ENCODE measurements around the gene AGO3. TPM values are rescaled to one million over a fixed set of nuclear protein-coding genes. Genes with fewer than 3 reads are reported as not detected.
"Not testable (repeated sequence)": the region's sequence is repeated elsewhere in the genome, so short reads cannot be mapped to it uniquely, and the experiment has no call there.

Gene AGO3
- total RNA-seq, 1 experiment from 2014 or later: 28.5 TPM

DNA sequence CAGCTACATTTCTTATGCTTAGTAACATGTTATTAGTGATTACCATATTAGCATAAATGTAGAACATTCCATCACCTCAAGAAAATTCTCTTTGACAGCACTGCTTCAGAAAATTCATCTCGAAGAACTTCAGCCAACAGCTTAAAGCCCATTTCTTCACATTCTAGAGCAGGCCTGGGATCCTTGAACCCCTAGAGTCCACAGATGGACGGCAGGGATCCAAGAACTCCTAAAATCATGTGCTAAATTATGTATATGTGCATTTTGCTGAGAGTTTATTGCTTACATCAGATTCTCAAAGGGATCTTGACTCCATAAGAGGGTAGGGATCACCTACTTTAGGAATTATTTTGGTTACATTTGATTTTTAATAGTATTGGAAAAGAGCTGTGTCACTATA, 76.8 kb downstream of the AGO3 start:
- Histone ChIP-seq H3K4me3 (ENCODE audit: insufficient read depth, low read depth, low read length) (no peak overlapping the region), H3K36me3 (replicated peaks; ENCODE audit: control insufficient read depth, insufficient read depth, low read length) (no peaks in the 10 kb centered on the region; the same call in 1 of the 2 replicates), H3K27me3 (ENCODE audit: control insufficient read depth, insufficient read depth, low read length) (no peaks in the 10 kb centered on the region)
- DNase-seq: no peak

DNA sequence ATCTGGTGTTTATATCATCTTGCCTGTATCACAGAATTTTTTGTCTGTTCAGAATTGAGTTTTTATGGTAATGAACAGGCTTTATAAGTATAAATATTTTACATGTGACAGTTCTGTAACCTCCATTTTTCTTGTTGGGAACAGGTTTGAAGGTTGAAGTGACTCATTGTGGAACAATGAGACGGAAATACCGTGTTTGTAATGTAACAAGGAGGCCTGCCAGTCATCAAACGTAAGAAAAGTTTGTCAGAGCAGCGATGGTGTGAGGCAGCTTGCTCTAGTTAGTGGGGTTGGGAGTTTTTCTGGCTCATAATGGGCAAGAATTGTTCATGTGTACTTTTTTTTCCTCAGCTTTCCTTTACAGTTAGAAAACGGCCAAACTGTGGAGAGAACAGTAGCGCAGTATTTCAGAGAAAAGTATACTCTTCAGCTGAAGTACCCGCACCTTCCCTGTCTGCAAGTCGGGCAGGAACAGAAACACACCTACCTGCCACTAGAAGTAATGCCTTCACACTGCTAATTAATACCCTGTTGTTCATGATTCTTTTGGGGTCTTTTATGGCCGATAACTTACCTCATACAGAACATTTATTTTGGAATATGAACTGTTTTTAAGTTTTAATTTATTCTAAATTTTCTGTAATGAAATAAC, 77.8 kb downstream of the AGO3 start:
- Histone ChIP-seq H3K4me3 (ENCODE audit: insufficient read depth, low read depth, low read length) (no peak overlapping the region), H3K27me3 (ENCODE audit: control insufficient read depth, insufficient read depth, low read length) (no peaks in the 10 kb centered on the region), H3K36me3 (replicated peaks; ENCODE audit: control insufficient read depth, insufficient read depth, low read length) (no peaks in the 10 kb centered on the region; the same call in 1 of the 2 replicates)
- no peak for DNase-seq

DNA sequence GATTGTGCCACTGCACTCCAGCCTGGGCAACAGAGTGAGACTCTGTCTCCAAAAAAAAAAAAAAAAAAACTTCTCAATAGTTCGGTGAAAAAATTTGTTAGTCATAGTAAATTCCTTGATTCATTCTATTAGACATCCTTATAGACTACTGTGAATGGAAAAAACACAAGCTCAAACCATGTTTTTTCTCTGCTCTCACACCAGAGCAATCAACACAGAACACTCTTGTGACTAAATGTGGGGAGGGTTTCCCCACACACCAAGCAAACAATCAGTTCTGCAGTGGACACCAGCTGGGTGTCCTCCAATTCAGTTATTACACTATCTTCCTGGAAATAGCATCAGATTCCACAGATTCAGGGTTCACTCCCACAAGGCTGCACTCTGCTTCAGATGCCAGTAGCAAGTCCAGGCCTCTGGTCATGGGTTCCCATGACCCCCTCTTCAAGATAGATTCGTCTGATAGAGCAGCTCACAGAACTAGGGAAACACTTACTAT, 83.9 kb downstream of the AGO3 start:
- Histone ChIP-seq H3K36me3 (replicated peaks; ENCODE audit: control insufficient read depth, insufficient read depth, low read length) (peaks cover 8% of the 10 kb centered on the region), H3K27me3 (ENCODE audit: control insufficient read depth, insufficient read depth, low read length) (no peaks in the 10 kb centered on the region), H3K4me3 (ENCODE audit: insufficient read depth, low read depth, low read length) (no peak overlapping the region)
- DNase-seq: no peak

DNA sequence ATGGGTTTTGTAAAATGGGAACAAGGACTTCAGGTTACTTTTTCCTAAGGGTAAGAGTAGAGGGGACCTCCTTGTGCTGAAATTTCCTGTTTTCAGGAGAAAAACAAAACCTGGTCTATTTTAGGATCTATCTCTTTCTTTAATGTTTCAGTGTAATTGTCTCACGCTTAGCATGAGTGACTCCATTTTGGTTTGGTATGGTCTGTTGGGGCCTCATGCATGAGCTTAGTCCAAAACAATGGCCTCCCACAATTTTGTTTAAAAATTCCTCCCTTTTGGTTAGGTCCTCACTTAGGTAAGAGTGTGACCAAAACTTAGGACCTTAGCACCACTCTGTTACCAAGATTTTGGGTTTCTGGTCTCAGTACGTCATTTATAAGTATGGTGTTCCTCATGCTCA, 85.8 kb downstream of the AGO3 start:
- DNase-seq: no peak
- H3K36me3 ChIP-seq (replicated peaks; ENCODE audit: control insufficient read depth, insufficient read depth, low read length): peaks cover 8% of the 10 kb centered on the region
- no peak overlapping the region for H3K4me3 ChIP-seq (ENCODE audit: insufficient read depth, low read depth, low read length)
- no peaks in the 10 kb centered on the region for H3K27me3 ChIP-seq (ENCODE audit: control insufficient read depth, insufficient read depth, low read length)

DNA sequence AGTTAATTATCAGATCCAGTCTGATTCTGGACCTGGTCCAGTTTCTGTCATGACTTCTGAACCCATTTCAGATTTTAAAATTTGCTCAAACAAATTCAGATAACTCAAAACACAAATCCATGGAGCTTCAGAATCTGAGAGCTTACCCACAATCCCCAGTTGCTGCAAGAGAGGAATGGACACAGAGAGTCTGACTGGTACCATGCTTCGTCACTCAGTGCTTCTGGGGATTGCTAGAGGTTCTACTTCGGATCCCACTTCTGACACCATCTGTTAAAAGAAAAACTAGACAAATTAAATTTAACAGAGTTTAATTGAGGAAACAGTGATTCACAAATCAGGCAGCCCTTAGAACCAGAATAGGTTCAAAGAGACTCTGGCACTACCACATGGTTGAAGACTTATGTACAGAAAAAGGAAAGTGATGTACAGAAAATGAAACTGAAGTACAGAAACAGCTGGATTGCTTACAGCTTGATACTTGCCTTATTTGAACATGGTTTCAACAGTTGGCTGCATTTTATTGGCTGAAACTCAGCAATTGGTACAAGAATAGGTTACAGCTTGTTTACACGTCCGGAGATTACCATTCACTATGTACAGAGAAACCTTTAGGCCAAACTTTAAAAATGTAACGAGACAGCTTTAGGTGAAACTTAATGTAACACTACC, 92.3 kb downstream of the AGO3 start:
- H3K36me3 ChIP-seq (replicated peaks; ENCODE audit: control insufficient read depth, insufficient read depth, low read length): peaks cover 1% of the 10 kb centered on the region; the same call in 1 of the 2 replicates
- H3K27me3 ChIP-seq (ENCODE audit: control insufficient read depth, insufficient read depth, low read length): no peaks in the 10 kb centered on the region
- H3K4me3 ChIP-seq (ENCODE audit: insufficient read depth, low read depth, low read length): no peak overlapping the region
- DNase-seq: no peak

DNA sequence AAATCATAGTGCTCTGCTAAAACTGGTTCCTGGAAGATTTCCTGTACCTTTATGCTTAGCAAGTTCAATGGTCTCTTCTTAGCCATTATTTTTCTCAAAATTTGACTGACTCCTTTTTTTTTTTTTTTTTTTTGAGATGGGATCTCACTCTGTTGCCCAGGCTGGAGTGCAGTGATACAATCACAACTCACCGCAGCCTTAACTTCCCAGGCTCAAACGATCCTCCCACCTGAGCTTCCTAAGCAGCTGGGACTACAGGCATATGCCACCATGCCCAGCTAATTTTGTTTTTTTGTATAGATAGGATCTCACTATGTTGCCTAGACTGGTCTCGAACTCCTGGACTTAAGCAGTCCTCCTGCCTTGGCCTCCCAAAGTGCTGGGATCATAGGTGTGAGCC, 93.1 kb downstream of the AGO3 start:
- H3K27me3 ChIP-seq (ENCODE audit: control insufficient read depth, insufficient read depth, low read length); H3K4me3 ChIP-seq (ENCODE audit: insufficient read depth, low read depth, low read length); H3K36me3 ChIP-seq (replicated peaks; ENCODE audit: control insufficient read depth, insufficient read depth, low read length): not testable (repeated sequence)

DNA sequence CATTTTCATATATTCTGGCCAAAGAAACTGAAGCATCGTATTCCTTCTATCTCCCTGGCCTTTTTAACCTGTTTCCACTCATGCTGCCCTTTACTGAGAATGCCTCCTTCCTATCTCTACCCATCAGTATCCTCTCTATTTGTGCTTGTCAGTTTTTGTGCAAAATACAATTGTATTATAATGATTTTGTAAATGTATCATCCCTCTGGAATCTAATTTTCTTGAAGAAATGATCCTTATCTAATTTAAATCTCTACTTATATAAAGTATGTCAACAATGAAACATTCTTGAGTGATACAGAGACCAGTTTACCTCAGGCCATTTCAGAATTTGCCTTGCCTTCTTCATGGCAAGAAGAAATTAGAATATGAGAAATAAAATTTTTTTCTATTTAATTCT, 93.9 kb downstream of the AGO3 start:
- Histone ChIP-seq H3K4me3 (ENCODE audit: insufficient read depth, low read depth, low read length) (no peak overlapping the region), H3K27me3 (ENCODE audit: control insufficient read depth, insufficient read depth, low read length) (no peaks in the 10 kb centered on the region), H3K36me3 (replicated peaks; ENCODE audit: control insufficient read depth, insufficient read depth, low read length) (peaks cover 1% of the 10 kb centered on the region; the same call in 1 of the 2 replicates)
- DNase-seq: no peak

More for the DNA sequence above, 93.1 kb downstream of the AGO3 start:
- not testable (repeated sequence) for DNase-seq

DNA sequence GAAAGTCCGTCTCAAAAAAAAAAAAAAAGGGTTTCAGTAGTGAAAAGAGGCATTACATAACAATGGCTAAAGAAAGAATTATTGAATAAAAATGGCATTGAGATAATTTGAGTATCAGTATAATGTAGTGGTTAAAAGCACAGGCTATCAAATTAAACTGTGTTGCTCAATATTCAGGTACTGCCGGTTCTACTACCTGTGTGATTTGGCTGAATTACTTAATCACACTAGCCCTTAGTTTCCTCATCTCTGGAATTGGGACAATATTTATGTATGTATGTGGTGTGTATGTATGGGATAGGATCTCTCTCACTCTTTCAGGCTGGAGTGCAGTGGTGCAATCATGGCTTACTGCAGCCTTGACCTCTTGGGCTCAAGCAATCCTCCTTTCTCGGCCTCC, 96.9 kb downstream of the AGO3 start:
- Histone ChIP-seq H3K36me3 (replicated peaks; ENCODE audit: control insufficient read depth, insufficient read depth, low read length) (peaks cover 1% of the 10 kb centered on the region; the same call in 1 of the 2 replicates), H3K4me3 (ENCODE audit: insufficient read depth, low read depth, low read length) (no peak overlapping the region), H3K27me3 (ENCODE audit: control insufficient read depth, insufficient read depth, low read length) (no peaks in the 10 kb centered on the region)
- DNase-seq: no peak

DNA sequence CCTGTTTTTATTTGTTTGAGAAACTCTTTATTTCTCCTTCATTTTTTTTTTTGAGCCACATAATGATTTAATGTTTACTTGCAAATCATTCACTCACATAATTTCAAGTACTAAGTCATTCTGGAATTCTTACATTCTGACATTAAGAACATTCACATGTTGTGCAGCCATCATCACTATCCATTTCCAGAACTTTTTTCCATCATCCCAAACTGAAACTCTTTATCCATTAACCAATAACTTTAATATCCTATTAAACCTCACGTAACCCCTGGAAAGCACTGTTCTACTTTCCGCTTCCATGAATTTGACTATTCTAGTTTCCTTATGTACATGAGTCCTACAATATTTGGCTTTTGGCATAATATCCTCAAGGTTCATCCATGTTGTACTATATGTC, 100.5 kb downstream of the AGO3 start:
- Histone ChIP-seq H3K36me3 (replicated peaks; ENCODE audit: control insufficient read depth, insufficient read depth, low read length) (peaks cover 1% of the 10 kb centered on the region; the same call in 1 of the 2 replicates), H3K27me3 (ENCODE audit: control insufficient read depth, insufficient read depth, low read length) (no peaks in the 10 kb centered on the region), H3K4me3 (ENCODE audit: insufficient read depth, low read depth, low read length) (no peak overlapping the region)
- DNase-seq: no peak

DNA sequence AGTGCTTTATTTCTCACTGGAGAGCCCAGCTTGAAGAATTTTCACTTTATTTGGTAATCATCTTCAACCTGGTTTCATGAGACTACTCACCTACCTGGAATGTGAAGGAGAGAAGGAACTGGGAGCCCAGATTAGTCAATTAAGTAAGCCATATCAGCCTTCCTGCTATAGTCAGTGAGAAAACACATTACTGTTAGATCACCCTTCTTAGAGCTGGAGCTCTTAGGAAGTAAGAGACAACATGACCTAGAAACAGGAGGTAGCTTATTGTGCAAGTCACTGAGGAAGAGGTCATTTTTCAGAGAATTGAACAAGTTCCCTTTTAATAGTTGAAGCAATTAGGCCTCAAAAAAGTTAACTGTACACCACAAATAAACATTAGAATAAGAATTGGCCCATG, 103.8 kb downstream of the AGO3 start:
- DNase-seq: no peak
- Histone ChIP-seq H3K36me3 (replicated peaks; ENCODE audit: control insufficient read depth, insufficient read depth, low read length) (no peaks in the 10 kb centered on the region), H3K27me3 (ENCODE audit: control insufficient read depth, insufficient read depth, low read length) (no peaks in the 10 kb centered on the region), H3K4me3 (ENCODE audit: insufficient read depth, low read depth, low read length) (no peak overlapping the region)

DNA sequence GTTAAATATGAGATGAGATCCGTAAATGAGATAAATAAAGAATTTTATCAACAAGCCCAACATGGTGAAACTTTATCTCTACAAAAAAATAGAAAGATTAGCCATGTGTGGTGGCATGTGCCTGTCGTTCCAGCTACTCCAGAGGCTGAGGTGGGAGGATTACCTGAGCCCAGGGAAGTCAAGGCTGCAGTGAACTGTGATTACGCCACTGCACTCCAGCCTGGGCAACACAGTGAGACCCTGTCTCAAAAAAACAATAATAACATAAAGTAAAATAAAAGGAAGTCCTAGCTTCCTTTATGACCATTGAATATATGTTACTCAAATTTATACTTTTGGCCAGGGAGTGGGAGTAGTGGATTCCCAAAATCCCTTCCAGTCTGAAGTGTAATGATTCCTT, 104.2 kb downstream of the AGO3 start:
- H3K27me3 ChIP-seq (ENCODE audit: control insufficient read depth, insufficient read depth, low read length): no peaks in the 10 kb centered on the region
- DNase-seq: no peak
- no peak overlapping the region for H3K4me3 ChIP-seq (ENCODE audit: insufficient read depth, low read depth, low read length)
- no peaks in the 10 kb centered on the region for H3K36me3 ChIP-seq (replicated peaks; ENCODE audit: control insufficient read depth, insufficient read depth, low read length)

DNA sequence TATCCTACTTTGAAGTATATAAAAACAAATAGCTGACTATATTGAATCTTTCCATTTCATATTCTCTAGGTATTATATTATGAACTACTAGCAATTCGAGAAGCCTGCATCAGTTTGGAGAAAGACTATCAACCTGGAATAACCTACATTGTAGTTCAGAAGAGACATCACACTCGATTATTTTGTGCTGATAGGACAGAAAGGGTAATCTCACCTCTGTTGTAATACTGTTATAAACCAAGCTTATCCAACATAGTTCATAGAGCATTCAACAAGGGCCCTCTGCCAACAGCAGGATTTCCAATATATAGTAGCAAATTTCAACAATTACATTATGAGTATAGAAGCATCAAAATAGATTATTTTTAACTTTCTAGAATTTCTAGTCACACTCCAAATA, 109.3 kb downstream of the AGO3 start:
- H3K4me3 ChIP-seq (ENCODE audit: insufficient read depth, low read depth, low read length): no peak overlapping the region
- no peaks in the 10 kb centered on the region for H3K36me3 ChIP-seq (replicated peaks; ENCODE audit: control insufficient read depth, insufficient read depth, low read length)

DNA sequence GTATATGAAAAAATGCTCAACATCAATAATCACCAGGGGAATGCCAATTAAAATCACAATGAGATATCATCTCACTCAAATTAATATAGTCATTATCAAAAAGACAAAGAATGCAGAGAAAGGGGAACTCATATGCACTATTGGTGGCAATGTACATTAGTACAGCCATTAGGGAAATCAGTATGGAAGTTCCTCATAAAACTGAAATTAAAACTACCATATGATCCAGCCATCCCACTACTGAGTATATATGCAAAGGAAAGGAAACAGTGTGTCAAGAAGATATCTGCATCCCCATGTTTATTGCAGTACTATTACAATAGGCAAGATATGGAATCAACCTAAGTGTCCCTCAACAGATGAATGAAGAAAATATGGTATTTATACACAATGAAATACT, 120.9 kb downstream of the AGO3 start:
- no peaks in the 10 kb centered on the region for H3K27me3 ChIP-seq (ENCODE audit: control insufficient read depth, insufficient read depth, low read length)
- H3K36me3 ChIP-seq (replicated peaks; ENCODE audit: control insufficient read depth, insufficient read depth, low read length): peaks cover 1% of the 10 kb centered on the region
- DNase-seq: no peak
- H3K4me3 ChIP-seq (ENCODE audit: insufficient read depth, low read depth, low read length): no peak overlapping the region

More for the DNA sequence above, 109.3 kb downstream of the AGO3 start:
- H3K27me3 ChIP-seq (ENCODE audit: control insufficient read depth, insufficient read depth, low read length): no peaks in the 10 kb centered on the region
- no peak for DNase-seq

DNA sequence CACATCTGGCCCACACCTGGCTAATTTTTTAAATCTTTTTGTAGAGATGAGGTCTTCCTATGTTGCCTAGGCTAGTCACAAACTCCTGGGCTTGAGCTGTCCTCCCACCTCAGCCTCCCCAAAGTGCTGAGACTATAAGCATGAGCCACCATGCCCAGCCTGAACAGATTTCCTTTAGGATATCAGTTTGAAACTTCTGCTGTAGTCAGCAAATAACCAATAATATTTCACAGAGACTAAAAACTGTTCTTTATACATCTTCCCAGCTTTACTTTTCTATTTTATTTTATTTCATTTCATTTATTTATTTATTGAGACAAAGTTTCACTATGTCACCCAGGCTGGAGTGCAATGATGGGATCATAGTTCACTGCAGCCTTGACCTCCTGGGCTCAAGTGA, 123.1 kb downstream of the AGO3 start:
- Histone ChIP-seq H3K4me3 (ENCODE audit: insufficient read depth, low read depth, low read length) (no peak overlapping the region), H3K27me3 (ENCODE audit: control insufficient read depth, insufficient read depth, low read length) (no peaks in the 10 kb centered on the region), H3K36me3 (replicated peaks; ENCODE audit: control insufficient read depth, insufficient read depth, low read length) (peaks cover 1% of the 10 kb centered on the region; the same call in 1 of the 2 replicates)
- no peak for DNase-seq

DNA sequence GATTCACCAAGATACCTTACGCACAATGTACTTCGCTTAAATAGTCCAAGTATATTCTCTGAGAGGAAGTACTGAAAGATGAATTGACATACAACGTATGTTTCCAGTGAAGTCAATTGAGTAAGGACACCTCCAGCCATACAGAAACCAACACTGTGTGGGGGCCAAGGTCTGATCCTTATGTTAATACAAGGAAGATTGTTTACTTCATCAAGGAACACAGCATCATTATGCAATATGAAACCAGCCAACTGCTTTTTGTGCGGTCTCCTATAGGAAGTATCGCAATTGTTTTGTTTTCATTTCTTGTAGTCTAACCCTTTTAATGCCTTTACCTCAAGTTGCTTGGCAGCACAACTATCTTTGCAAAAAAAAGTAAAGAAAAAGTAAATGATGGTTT, 124.8 kb downstream of the AGO3 start:
- no peak overlapping the region for H3K4me3 ChIP-seq (ENCODE audit: insufficient read depth, low read depth, low read length)
- no peaks in the 10 kb centered on the region for H3K27me3 ChIP-seq (ENCODE audit: control insufficient read depth, insufficient read depth, low read length)
- H3K36me3 ChIP-seq (replicated peaks; ENCODE audit: control insufficient read depth, insufficient read depth, low read length): peaks cover 1% of the 10 kb centered on the region; the same call in 1 of the 2 replicates
- no peak for DNase-seq
